Neural cell (in vitro differentiated cells): Measurements from ENCODE around the gene KRTAP4-8. TPM values are rescaled to one million over a fixed set of nuclear protein-coding genes. Genes with fewer than 3 reads are reported as not detected.
"Not testable (repeated sequence)": the region's sequence is repeated elsewhere in the genome, so short reads cannot be mapped to it uniquely, and the experiment has no call there.

Source experiments
- H2AFZ ChIP-seq: fragments of 200-600, 300-800 bp; sonication (generic), shearing (Covaris generic); 2 replicates; pipeline ENCODE4 v1.6.0; 2014; ENCODE audit warnings: low read depth, mild to moderate bottlenecking, antibody characterized with exemption, low read length, moderate library complexity
- H3F3A ChIP-seq: fragments of 200-600 bp; shearing (Covaris generic); 2 replicates; pipeline ENCODE4 v1.6.1; 2016; ENCODE audit warnings: mild to moderate bottlenecking, moderate library complexity, mixed read lengths, antibody characterized with exemption, low read length; ENCODE audit not compliant: insufficient read depth, poor library complexity, severe bottlenecking
- H3K27ac ChIP-seq: fragments of 200-600, 300-800 bp; sonication (generic), shearing (Covaris generic); 2 replicates; pipeline ENCODE4 v1.5.1; 2014; ENCODE audit warnings: mild to moderate bottlenecking, low read length, moderate library complexity
- H3K27me3 ChIP-seq: fragments of 300-800, 200-600 bp; sonication (generic), shearing (Covaris generic); 2 replicates; pipeline ENCODE4 v1.6.0; 2014; ENCODE audit warnings: mild to moderate bottlenecking, low read depth, low read length, moderate library complexity; ENCODE audit not compliant: insufficient read depth
- H3K36me3 ChIP-seq: fragments of 300-800, 200-600 bp; sonication (generic), shearing (Covaris generic); 2 replicates; pipeline ENCODE4 v1.5.1; 2014; ENCODE audit warnings: mild to moderate bottlenecking, antibody characterized with exemption, low read length, moderate library complexity; ENCODE audit not compliant: insufficient read depth
- H3K4me2 ChIP-seq: fragments of 300-800, 200-600 bp; sonication (generic), shearing (Covaris generic); 2 replicates; pipeline ENCODE4 v1.6.0; 2014; ENCODE audit warnings: mild to moderate bottlenecking, low read length
- H3K4me3 ChIP-seq: fragments of 300-800, 200-600 bp; sonication (generic), shearing (Covaris generic); 2 replicates; pipeline ENCODE4 v1.5.1; 2014; ENCODE audit warnings: mild to moderate bottlenecking, low read length, moderate library complexity
- H3K79me2 ChIP-seq: fragments of 200-600 bp; shearing (Covaris generic); replicated peaks from 2 replicates; pipeline ENCODE4 v1.6.0; 2014; ENCODE audit warnings: mild to moderate bottlenecking, low read length, moderate library complexity; ENCODE audit not compliant: insufficient read depth
- H3K9ac ChIP-seq: fragments of 300-800, 200-600 bp; sonication (generic), shearing (Covaris generic); 2 replicates; pipeline ENCODE4 v1.6.1; 2016; ENCODE audit warnings: mild to moderate bottlenecking, low read length, mixed read lengths
- H3K9me2 ChIP-seq: fragments of 200-600 bp; shearing (Covaris generic); 2 replicates; pipeline ENCODE4 v1.6.1; 2016; ENCODE audit warnings: mild to moderate bottlenecking, low read length, mixed read lengths; ENCODE audit not compliant: insufficient read depth
- H3K9me3 ChIP-seq: fragments of 200-600, 300-800 bp; sonication (generic), shearing (Covaris generic); 2 replicates; pipeline ENCODE4 v1.6.1; 2016; ENCODE audit warnings: mild to moderate bottlenecking, mixed run types, low read length, moderate library complexity, mixed read lengths
- H4K20me1 ChIP-seq: fragments of 200-600 bp; shearing (Covaris generic); 2 replicates; pipeline ENCODE4 v1.6.1; 2016; ENCODE audit warnings: mild to moderate bottlenecking, mixed run types; ENCODE audit not compliant: insufficient read depth
- CTCF ChIP-seq: fragments of 450-650 bp; IDR thresholded peaks from 2 replicates; pipeline ENCODE4 v1.5.1; 2014; ENCODE audit warnings: antibody characterized with exemption, mild to moderate bottlenecking, moderate library complexity; ENCODE audit not compliant: poor library complexity, severe bottlenecking
- EP300 ChIP-seq: fragments of 450-650 bp; conservative IDR thresholded peaks from 2 replicates; pipeline ENCODE4 v1.6.1; 2014; ENCODE audit warnings: antibody characterized with exemption, mild to moderate bottlenecking, moderate library complexity; ENCODE audit not compliant: poor library complexity, severe bottlenecking
- EZH2 ChIP-seq: fragments of 200-600, 300-800 bp; shearing (Covaris generic), sonication (generic); IDR thresholded peaks from 2 replicates; pipeline ENCODE4 v1.6.1; 2014; ENCODE audit warnings: antibody characterized with exemption, low read length, borderline replicate concordance, mild to moderate bottlenecking; ENCODE audit not compliant: insufficient read depth, poor library complexity, severe bottlenecking
- MXI1 ChIP-seq: fragments of 450-650 bp; conservative IDR thresholded peaks from 2 replicates; pipeline ENCODE4 v1.6.1; 2014; ENCODE audit warnings: antibody characterized with exemption, mild to moderate bottlenecking; ENCODE audit not compliant: poor library complexity, severe bottlenecking
- POLR2AphosphoS5 ChIP-seq: IDR thresholded peaks from 2 replicates; pipeline ENCODE4 v1.6.1; 2012
- RAD21 ChIP-seq: fragments of 450-650 bp; conservative IDR thresholded peaks from 2 replicates; pipeline ENCODE4 v1.6.1; 2014; ENCODE audit warnings: antibody characterized with exemption, mild to moderate bottlenecking, moderate library complexity
- REST ChIP-seq: IDR thresholded peaks from 2 replicates; pipeline ENCODE4 v1.6.1; 2012; ENCODE audit warnings: borderline replicate concordance
- SMC3 ChIP-seq: fragments of 450-650 bp; conservative IDR thresholded peaks from 2 replicates; pipeline ENCODE4 v1.6.1; 2014; ENCODE audit warnings: antibody characterized with exemption, mild to moderate bottlenecking, moderate library complexity; ENCODE audit not compliant: poor library complexity
- TAF1 ChIP-seq: IDR thresholded peaks from 2 replicates; pipeline ENCODE4 v1.6.1; 2012; ENCODE audit warnings: low read depth
- polyA plus RNA-seq: library from polyadenylated mRNA; depleted of rRNA; stranded (reverse); fragments of >200 nt; gene quantifications from 2 replicates; pipeline ENCODE4 v1.2.3, GENCODE V29; 2014

Gene KRTAP4-8
- polyA plus RNA-seq, 1 donor from 2014 or later: not detected

- H3K9me3 ChIP-seq: no peaks in the 10 kb centered on the region
- TF ChIP-seq RAD21 (no peak), REST (no peak), EZH2 (no peak), SMC3 (no peak), MXI1 (no peak), CTCF (no peak), TAF1 (no peak), POLR2AphosphoS5 (no peak), EP300 (no peak)
- H3K36me3 ChIP-seq: no peaks in the 10 kb centered on the region
- H3K4me3 ChIP-seq: no peak overlapping the region
- no peaks in the 10 kb centered on the region for H4K20me1 ChIP-seq
- H3F3A ChIP-seq: no peaks in the 10 kb centered on the region
- no peaks in the 10 kb centered on the region for H3K27me3 ChIP-seq
- no peak overlapping the region for H3K27ac ChIP-seq
- no peaks in the 10 kb centered on the region for H3K79me2 ChIP-seq
- H2AFZ ChIP-seq: no peak overlapping the region
- H3K9me2 ChIP-seq: no peaks in the 10 kb centered on the region
- H3K4me2 ChIP-seq: no peak overlapping the region
- no peak overlapping the region for H3K9ac ChIP-seq
These were observed 1.9 kb downstream of the KRTAP4-8 start for GRCh38 chr17:41096055-41096454.

GRCh38 chr17:41088760-41089352, 9.1 kb downstream of the KRTAP4-8 start:
- not testable (repeated sequence) for H3K4me2 ChIP-seq, H3K9ac ChIP-seq, H3K79me2 ChIP-seq, H4K20me1 ChIP-seq, H3K4me3 ChIP-seq, H3K9me3 ChIP-seq, H3K27me3 ChIP-seq, H3K27ac ChIP-seq, H2AFZ ChIP-seq, H3K9me2 ChIP-seq, H3K36me3 ChIP-seq, H3F3A ChIP-seq

- H3K9me2 ChIP-seq, H3K27me3 ChIP-seq, H3K9ac ChIP-seq, H3F3A ChIP-seq, H3K27ac ChIP-seq, H4K20me1 ChIP-seq, H3K4me3 ChIP-seq, H3K9me3 ChIP-seq, H2AFZ ChIP-seq, H3K4me2 ChIP-seq, H3K79me2 ChIP-seq, H3K36me3 ChIP-seq: not testable (repeated sequence)
These were observed 13.7 kb downstream of the KRTAP4-8 start, which contains the start of gene KRTAP4-7 for GRCh38 chr17:41084100-41084856. TSS of gene KRTAP4-7 (plus strand) at chr17:41084150. CDS start at chr17:41084207, 57 bp downstream.

- not testable (repeated sequence) for H3K36me3 ChIP-seq, H3K9ac ChIP-seq, H3K4me3 ChIP-seq, H3K27me3 ChIP-seq, H2AFZ ChIP-seq, H3K9me3 ChIP-seq, H3K79me2 ChIP-seq, H3K4me2 ChIP-seq, H3K27ac ChIP-seq, H3F3A ChIP-seq, H4K20me1 ChIP-seq, H3K9me2 ChIP-seq
These were observed 14.5 kb downstream of the KRTAP4-8 start for GRCh38 chr17:41083427-41083826.
